ENCODE results near the gene FOXA3. TPM values are rescaled to one million over a fixed set of nuclear protein-coding genes. Genes with fewer than 3 reads are reported as not detected.

Gene FOXA3
- 0.68 TPM for total RNA-seq
- long read RNA-seq, partial matches to known transcripts: 0 of 2 reads
- long read RNA-seq, other reads (novel, unspliced or antisense): 0 of 2 reads

DNA sequence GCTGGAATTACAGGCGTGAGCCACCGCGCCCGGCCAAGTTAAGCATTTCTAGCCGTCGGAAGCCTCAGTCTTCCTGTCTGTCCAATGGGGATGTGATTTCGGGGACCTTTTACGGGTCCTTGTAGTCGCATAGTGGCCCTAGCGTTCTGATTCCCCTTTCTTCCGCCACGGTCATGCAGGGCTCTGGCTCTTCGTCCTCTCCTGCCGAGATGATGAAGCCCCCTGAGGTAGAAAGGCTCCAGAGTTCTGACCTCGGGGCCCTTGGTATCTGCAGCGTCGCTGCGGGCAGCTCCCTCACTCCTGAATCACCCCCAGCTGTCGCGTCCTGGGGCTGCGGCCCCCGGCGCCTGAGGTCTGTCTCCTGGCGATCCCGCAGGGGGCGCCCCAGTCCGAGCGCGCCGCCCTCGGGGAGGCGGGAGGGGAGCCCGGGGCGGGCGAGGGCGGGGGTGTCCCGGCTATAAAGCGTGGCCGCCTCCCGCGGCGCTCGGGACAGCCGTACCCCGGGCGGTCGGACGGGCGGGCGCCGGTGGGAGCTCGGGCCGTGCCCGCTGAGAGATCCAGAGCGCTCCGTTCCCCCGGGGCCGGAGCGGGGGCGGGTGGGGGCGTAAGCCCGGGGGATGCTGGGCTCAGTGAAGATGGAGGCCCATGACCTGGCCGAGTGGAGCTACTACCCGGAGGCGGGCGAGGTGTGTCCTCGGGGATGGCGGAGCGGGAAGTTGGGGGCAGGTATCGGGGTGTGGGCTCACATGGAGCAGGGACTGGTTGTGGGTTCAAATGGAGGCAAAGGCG, at the start of gene FOXA3:
Gene FOXA3, plus strand, starts transcription at position 487 of the 789 bp plus-strand sequence. Its CDS starts 131 bp downstream, at position 618.
- peak; percentile 73 for TF ChIP-seq CTCF (IDR thresholded peaks at IDR 0.05)
- peak; percentile 83 to 84 for ATAC-seq
- Histone ChIP-seq H3K27ac (no peak within 1 kb of the TSS), H3K4me1 (peaks cover 31% of the 10 kb centered on the region), H3K9me3 (no peaks in the 10 kb centered on the region), H3K27me3 (ENCODE audit: low read depth) (peaks cover 14% of the 10 kb centered on the region), H3K36me3 (peaks cover 22% of the 10 kb centered on the region), H3K4me3 (peak within 1 kb of the TSS; percentile 99)
- intact Hi-C loops (cut with DNase I): no loop called here
- no peak for DNase-seq

DNA sequence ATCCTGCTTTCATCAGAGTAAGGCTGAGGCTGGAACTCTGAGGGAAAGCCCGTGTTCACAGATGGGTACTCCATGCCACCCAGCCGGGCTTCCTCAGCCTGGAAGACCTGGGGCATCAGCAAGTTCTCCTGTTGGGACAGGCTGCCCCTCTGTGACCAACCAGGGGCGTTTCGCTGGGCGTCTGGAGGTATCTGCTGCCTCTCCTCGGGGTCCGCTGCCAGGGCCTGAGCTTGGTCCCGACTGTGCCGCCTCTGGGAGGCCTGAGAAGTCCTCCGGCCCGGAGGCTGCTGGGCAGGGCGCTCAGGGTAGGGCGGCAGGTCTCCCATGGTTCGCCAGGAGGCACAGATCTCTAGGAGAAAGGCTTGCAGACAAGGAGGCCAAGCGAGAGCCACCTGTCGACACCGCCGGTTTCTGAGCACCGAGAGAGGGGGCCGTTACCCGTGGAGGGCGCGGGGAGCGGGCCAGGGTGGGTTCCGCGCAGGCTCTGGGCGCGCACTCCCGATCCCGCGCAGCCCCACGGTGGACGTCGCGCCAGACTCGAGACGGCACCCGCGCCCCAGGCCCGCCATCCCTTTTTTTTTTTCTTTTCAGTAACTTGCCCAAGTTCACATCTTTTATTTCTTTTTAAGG, 49.2 kb upstream of the FOXA3 start, which contains the start of gene RSPH6A:
Gene RSPH6A, minus strand, starts transcription at position 458 of the 630 bp plus-strand sequence. Its CDS starts 132 bp downstream, at position 326.
- Histone ChIP-seq H3K9me3 (no peaks in the 10 kb centered on the region), H3K36me3 (peaks cover 8% of the 10 kb centered on the region), H3K4me3 (peak within 1 kb of the TSS; percentile 40), H3K27ac (no peak within 1 kb of the TSS), H3K4me1 (peaks cover 10% of the 10 kb centered on the region), H3K27me3 (ENCODE audit: low read depth) (no peaks in the 10 kb centered on the region)
- TF ChIP-seq CTCF (IDR thresholded peaks at IDR 0.05): no peak
- peak; percentile 41 for DNase-seq
- ATAC-seq: no peak
- intact Hi-C loops (cut with DNase I): no loop called here

DNA sequence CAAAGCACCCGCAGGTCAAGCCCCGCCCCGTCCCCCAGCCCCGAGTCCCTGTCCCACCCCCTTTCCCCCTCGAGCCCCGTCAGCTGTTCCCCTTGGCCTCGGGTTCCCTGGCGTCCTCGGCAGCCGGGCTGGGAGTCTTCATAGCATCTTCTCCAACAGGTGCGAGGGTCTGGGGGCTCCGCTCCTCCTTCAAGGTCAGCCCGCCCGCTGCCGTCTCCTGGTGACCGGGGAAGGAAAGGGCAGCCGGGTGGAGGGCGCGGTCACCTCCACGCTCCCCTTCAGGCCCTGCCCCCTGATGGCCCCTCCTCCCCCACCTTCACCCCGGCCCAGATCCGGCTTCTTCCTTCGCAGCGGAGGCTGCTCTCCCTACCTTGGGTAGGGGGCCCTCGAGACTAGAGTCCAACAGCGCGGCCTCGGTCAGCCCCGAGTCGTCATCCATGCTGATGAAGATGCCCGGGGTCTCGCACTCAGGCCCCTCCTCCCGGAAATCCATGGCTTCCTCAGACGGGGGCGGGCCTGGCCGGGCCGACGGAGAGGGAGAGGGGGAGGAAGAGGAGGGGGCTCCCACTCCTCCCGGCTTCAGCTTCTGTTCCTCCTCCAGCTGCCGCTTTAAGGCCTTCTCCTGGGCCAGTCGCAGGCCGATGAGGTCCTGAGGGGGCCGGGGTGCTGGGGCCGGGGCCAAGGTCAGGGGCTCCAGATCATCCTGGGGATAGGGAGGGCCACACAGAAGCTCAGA, 48.5 kb upstream of the FOXA3 start:
- peaks cover 15% of the 10 kb centered on the region for H3K36me3 ChIP-seq
- no peaks in the 10 kb centered on the region for H3K9me3 ChIP-seq
- H3K27ac ChIP-seq: no peak overlapping the region
- peak overlapping the region; percentile 40 for H3K4me3 ChIP-seq
- H3K27me3 ChIP-seq (ENCODE audit: low read depth): no peaks in the 10 kb centered on the region
- no peak for TF ChIP-seq CTCF (IDR thresholded peaks at IDR 0.05)
- peaks cover 8% of the 10 kb centered on the region for H3K4me1 ChIP-seq
- DNase-seq (peak; percentile 46), ATAC-seq (no peak)
- intact Hi-C loops (cut with DNase I): no loop called here

- Histone ChIP-seq H3K27ac (no peak overlapping the region), H3K9me3 (no peaks in the 10 kb centered on the region), H3K27me3 (ENCODE audit: low read depth) (no peaks in the 10 kb centered on the region), H3K4me3 (no peak overlapping the region), H3K4me1 (peaks cover 8% of the 10 kb centered on the region), H3K36me3 (peaks cover 23% of the 10 kb centered on the region)
- TF ChIP-seq CTCF (IDR thresholded peaks at IDR 0.05): no peak
- intact Hi-C loops (cut with DNase I): no loop called here
- ATAC-seq (peak in 1 of 2 donors; percentile 4), DNase-seq (no peak)
These were observed 47.7 kb upstream of the FOXA3 start for GRCh38 chr19:45816236-45817009.

Measured in lower lobe of right lung (tissue), 2 donors.